Suprapubic skin (tissue), 3 donors: ENCODE measurements around the gene CHEK1.

Experiments used
- CTCF ChIP-seq, 2 donors: fragments of 200-600 bp in 1 of 2; fragments of 450-650 bp in 1 of 2; sonication (generic) in 1 of 2; IDR thresholded peaks; one replicate each; pipeline ENCODE4 v1.5.1; 2016 to 2019; ENCODE audit warnings: antibody characterized with exemption in 2 of 2, mild to moderate bottlenecking in 1 of 2, moderate library complexity in 1 of 2
- EP300 ChIP-seq: sonication (generic); formaldehyde crosslinking; IDR thresholded peaks from one replicate; pipeline ENCODE4 v1.6.1; 2017; ENCODE audit warnings: antibody characterized with exemption
- POLR2A ChIP-seq, 2 donors: fragments of 450-650 bp; IDR thresholded peaks; one replicate each; pipeline ENCODE4 v1.6.1; 2017; ENCODE audit warnings: antibody characterized with exemption in 2 of 2, mild to moderate bottlenecking in 2 of 2, moderate library complexity in 2 of 2

DNA sequence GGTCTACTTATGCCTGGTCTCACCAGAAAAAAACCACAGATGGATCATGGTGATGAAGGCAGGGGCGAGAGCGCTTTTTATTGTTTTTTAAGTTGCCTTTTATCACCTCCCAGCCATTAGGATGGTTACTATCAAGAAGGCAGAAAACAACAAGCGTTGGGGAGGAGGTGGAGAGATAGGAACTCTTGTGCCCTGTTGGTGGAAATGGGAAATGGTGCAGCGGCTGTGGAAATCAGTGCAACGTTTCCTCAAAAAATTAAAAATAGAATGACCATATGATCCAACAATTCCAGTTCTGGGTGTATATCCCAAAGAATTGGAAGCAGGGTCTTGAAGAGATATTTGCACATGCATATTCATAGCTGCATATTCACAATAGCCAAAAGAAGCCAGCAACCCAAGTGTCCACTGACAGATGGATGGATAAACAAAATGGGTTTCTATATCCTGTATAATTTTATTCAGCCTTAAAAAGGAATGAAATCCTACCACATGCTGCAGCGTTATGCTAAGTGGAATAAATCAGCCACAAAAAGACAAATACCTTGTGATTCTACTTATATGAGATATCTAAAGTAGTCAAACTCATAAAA lies 76.2 kb downstream of the CHEK1 start:
- no peak for TF ChIP-seq CTCF (IDR thresholded peaks at IDR 0.05)
- TF ChIP-seq EP300 = no peak
- TF ChIP-seq POLR2A (IDR thresholded peaks at IDR 0.05) = no peak
